ENCODE measurements around the gene PRMT5.
A peak's percentile ranks its signal among the peaks of the same experiment; 100 is the strongest.

The PRMT5 gene

GRCh38 chr14:22929104-22929960 is at the start of gene PRMT5:
Gene PRMT5, minus strand, starts transcription at chr14:22929376. Its CDS starts 15 bp downstream, at chr14:22929361.
- H3K36me3 ChIP-seq (ENCODE audit: insufficient read depth, low read length) = peaks cover 25% of the 10 kb centered on the region
- H3K9ac ChIP-seq (ENCODE audit: low read length) = peak within 1 kb of the TSS; percentile 97
- H3K4me3 ChIP-seq (ENCODE audit: low read depth in 1 of 2, low read length in 2 of 2) = peak within 1 kb of the TSS; percentile 85 to 98
- H3K4me1 ChIP-seq (ENCODE audit: insufficient read depth, low read length) = peaks cover 8% of the 10 kb centered on the region
- H3K27ac ChIP-seq (ENCODE audit: low read depth, low read length) = peak within 1 kb of the TSS; percentile 82
- H3K9me3 ChIP-seq (ENCODE audit: low read length) = no peaks in the 10 kb centered on the region
- no peaks in the 10 kb centered on the region for H3K27me3 ChIP-seq (ENCODE audit: control insufficient read depth in 1 of 2, insufficient read depth in 2 of 2, low read length in 2 of 2)

GRCh38 chr14:22978487-22978837 is 49.3 kb upstream of the PRMT5 start:
- Histone ChIP-seq H3K27ac (ENCODE audit: low read depth, low read length) (peak overlapping the region; percentile 27), H3K27me3 (ENCODE audit: control insufficient read depth in 1 of 2, insufficient read depth in 2 of 2, low read length in 2 of 2) (peaks cover 0 to 8% of the 10 kb centered on the region in 2 donors), H3K4me3 (ENCODE audit: low read depth in 1 of 2, low read length in 2 of 2) (no peak overlapping the region), H3K9ac (ENCODE audit: low read length) (no peak overlapping the region), H3K4me1 (ENCODE audit: insufficient read depth, low read length) (peaks cover 28% of the 10 kb centered on the region), H3K9me3 (ENCODE audit: low read length) (no peaks in the 10 kb centered on the region), H3K36me3 (ENCODE audit: insufficient read depth, low read length) (no peaks in the 10 kb centered on the region)

DNA sequence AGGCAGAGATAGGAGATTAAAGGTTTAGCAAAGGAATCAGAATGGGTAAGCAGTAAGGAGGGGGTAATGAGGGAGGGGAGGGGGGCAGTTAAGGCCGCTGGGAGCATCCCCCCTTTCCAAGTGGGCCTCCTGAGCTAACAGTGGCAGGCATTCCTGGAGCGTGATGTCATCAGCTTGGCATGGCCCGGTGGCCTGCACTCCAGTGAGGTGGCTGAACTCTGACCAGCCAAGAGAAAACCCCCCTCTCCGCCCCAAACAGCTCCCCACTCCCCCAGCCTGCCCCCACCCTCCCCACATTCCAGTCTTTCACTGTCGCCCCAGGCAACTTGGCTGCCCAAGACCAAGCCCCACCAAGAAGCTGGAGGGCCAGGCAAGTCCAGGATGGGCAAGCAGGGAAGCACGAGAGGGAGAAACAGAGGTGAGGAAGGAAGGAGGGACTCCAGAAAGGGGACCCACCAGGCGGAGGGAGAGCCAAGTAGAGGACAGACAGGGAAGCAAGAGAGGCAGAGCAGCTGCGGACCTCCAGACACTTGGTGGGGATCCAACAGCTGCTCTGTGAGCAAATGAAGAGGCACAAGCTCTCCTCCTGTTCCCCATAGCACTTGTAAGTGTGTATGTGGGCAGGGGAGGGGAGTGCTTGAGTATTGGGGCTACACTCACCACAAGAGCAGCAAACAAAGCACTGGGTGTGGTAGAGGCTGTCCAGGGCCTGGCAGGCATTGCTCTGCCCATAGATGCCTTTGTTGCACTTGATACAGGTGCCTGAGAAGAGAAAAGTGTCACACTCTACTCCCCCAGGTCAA is 48.7 kb upstream of the PRMT5 start:
- H3K4me3 ChIP-seq (ENCODE audit: low read depth in 1 of 2, low read length in 2 of 2) = no peak overlapping the region
- peak overlapping the region; percentile 56 for H3K27ac ChIP-seq (ENCODE audit: low read depth, low read length)
- H3K9me3 ChIP-seq (ENCODE audit: low read length) = no peaks in the 10 kb centered on the region
- no peak overlapping the region for H3K9ac ChIP-seq (ENCODE audit: low read length)
- H3K4me1 ChIP-seq (ENCODE audit: insufficient read depth, low read length) = peaks cover 28% of the 10 kb centered on the region
- peaks cover 0 to 8% of the 10 kb centered on the region in 2 donors for H3K27me3 ChIP-seq (ENCODE audit: control insufficient read depth in 1 of 2, insufficient read depth in 2 of 2, low read length in 2 of 2)
- no peaks in the 10 kb centered on the region for H3K36me3 ChIP-seq (ENCODE audit: insufficient read depth, low read length)

DNA sequence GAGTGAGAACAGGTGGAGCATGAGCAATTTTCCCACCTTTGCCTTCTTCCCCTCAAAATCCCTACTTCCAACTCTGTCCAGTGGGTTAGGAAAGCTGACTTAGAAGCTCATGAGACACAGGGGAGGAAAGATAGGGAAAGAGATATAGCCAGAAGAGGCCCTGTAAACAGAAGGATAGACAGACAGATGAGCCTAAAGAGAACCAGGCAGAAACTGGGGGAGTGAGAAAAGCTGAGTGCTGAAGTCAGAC is 48.2 kb upstream of the PRMT5 start:
- H3K9ac ChIP-seq (ENCODE audit: low read length) = no peak overlapping the region
- peak overlapping the region; percentile 56 for H3K27ac ChIP-seq (ENCODE audit: low read depth, low read length)

GRCh38 chr14:22976620-22977433 is 47.7 kb upstream of the PRMT5 start:
- Histone ChIP-seq H3K27ac (ENCODE audit: low read depth, low read length) (peak overlapping the region; percentile 56), H3K27me3 (ENCODE audit: control insufficient read depth in 1 of 2, insufficient read depth in 2 of 2, low read length in 2 of 2) (peaks cover 0 to 7% of the 10 kb centered on the region in 2 donors), H3K9ac (ENCODE audit: low read length) (no peak overlapping the region), H3K4me1 (ENCODE audit: insufficient read depth, low read length) (peaks cover 28% of the 10 kb centered on the region), H3K36me3 (ENCODE audit: insufficient read depth, low read length) (no peaks in the 10 kb centered on the region), H3K9me3 (ENCODE audit: low read length) (no peaks in the 10 kb centered on the region), H3K4me3 (ENCODE audit: low read depth in 1 of 2, low read length in 2 of 2) (no peak overlapping the region)

More for the DNA sequence above, 48.2 kb upstream of the PRMT5 start:
- Histone ChIP-seq H3K4me1 (ENCODE audit: insufficient read depth, low read length) (peaks cover 28% of the 10 kb centered on the region), H3K4me3 (ENCODE audit: low read depth in 1 of 2, low read length in 2 of 2) (no peak overlapping the region), H3K36me3 (ENCODE audit: insufficient read depth, low read length) (no peaks in the 10 kb centered on the region), H3K27me3 (ENCODE audit: control insufficient read depth in 1 of 2, insufficient read depth in 2 of 2, low read length in 2 of 2) (peaks cover 0 to 8% of the 10 kb centered on the region in 2 donors), H3K9me3 (ENCODE audit: low read length) (no peaks in the 10 kb centered on the region)

- no peak overlapping the region for H3K27ac ChIP-seq (ENCODE audit: low read depth, low read length)
- no peak overlapping the region for H3K9ac ChIP-seq (ENCODE audit: low read length)
Measured at GRCh38 chr14:22974530-22975313, 45.5 kb upstream of the PRMT5 start.

DNA sequence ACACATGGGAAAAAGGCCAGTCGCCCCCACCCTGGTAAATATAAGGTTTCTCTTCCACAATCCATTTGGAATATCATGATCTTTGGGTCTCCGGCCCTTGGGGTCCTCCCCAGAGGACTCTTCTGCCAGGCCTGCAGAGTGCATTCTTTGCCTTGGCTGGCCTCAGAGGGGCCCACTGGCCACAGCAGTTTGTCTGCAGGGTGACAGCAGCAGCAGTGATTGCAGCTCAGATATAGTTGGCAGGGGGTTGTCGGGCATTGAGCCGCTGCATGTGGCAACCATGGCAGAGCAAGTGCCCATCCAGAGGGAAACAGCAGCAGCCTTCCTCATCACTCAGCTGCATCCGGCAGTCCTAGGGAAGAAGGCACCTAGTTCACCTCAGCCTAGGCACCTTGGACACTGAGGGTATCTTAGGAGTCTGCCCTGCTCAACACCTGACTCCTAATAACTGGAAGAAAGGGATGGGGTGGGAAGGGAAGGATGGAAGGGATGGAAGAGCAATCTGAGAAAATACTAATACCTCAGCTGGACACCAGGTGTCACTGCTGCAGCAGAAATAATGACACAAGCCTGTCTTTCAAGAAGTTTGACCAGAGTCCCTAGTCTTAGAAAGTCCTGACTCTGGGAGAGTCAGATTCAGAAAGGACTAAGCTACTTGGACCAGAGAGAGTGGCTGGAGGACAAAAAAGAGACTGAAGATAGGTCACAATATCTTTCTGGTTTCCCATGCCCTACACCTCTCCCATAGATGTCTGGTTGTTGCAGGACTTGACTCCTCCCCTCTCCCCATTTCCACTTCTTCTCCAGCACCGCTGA is 44.2 kb upstream of the PRMT5 start:
- H3K36me3 ChIP-seq (ENCODE audit: insufficient read depth, low read length) = no peaks in the 10 kb centered on the region
- H3K27ac ChIP-seq (ENCODE audit: low read depth, low read length) = no peak overlapping the region

More at GRCh38 chr14:22974530-22975313, 45.5 kb upstream of the PRMT5 start:
- Histone ChIP-seq H3K4me1 (ENCODE audit: insufficient read depth, low read length) (peaks cover 21% of the 10 kb centered on the region), H3K36me3 (ENCODE audit: insufficient read depth, low read length) (no peaks in the 10 kb centered on the region), H3K9me3 (ENCODE audit: low read length) (no peaks in the 10 kb centered on the region), H3K27me3 (ENCODE audit: control insufficient read depth in 1 of 2, insufficient read depth in 2 of 2, low read length in 2 of 2) (no peaks in the 10 kb centered on the region), H3K4me3 (ENCODE audit: low read depth in 1 of 2, low read length in 2 of 2) (no peak overlapping the region)

DNA sequence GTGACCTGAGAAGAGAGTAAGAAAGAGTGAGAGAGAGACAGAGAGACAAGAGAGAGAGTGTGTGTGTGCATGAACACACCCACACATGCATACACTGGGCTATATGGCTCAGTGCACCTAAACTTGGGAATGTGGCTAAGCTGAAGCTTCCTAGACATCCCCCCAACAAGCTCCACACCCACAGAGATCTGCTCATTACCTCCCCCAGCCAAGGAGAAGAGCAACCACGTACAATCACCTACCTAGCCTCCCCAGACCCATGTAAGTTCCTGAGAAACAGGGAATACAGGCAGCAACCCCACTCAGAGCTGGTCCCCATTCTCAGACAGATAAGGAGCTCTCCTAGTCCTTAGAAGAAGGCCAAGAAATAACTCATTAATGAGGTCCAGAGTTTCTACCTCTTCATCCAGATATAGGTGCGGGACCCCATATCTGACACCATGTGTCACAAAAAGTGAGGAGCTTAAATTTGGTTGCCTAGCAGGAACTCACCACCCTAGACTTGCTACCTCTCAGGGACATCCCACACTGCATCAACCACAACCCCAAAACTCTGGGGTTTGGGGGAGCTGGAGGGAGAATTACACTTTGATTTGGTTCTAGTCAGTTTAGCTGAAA is 43.2 kb upstream of the PRMT5 start:
- H3K9ac ChIP-seq (ENCODE audit: low read length) = no peak overlapping the region
- no peak overlapping the region for H3K4me3 ChIP-seq (ENCODE audit: low read depth in 1 of 2, low read length in 2 of 2)
- H3K4me1 ChIP-seq (ENCODE audit: insufficient read depth, low read length) = peaks cover 9% of the 10 kb centered on the region
- H3K27ac ChIP-seq (ENCODE audit: low read depth, low read length) = no peak overlapping the region
- no peaks in the 10 kb centered on the region for H3K9me3 ChIP-seq (ENCODE audit: low read length)
- H3K27me3 ChIP-seq (ENCODE audit: control insufficient read depth in 1 of 2, insufficient read depth in 2 of 2, low read length in 2 of 2) = no peaks in the 10 kb centered on the region
- no peaks in the 10 kb centered on the region for H3K36me3 ChIP-seq (ENCODE audit: insufficient read depth, low read length)

More for the DNA sequence above, 44.2 kb upstream of the PRMT5 start:
- Histone ChIP-seq H3K4me3 (ENCODE audit: low read depth in 1 of 2, low read length in 2 of 2) (no peak overlapping the region), H3K9me3 (ENCODE audit: low read length) (no peaks in the 10 kb centered on the region), H3K27me3 (ENCODE audit: control insufficient read depth in 1 of 2, insufficient read depth in 2 of 2, low read length in 2 of 2) (no peaks in the 10 kb centered on the region), H3K9ac (ENCODE audit: low read length) (no peak overlapping the region), H3K4me1 (ENCODE audit: insufficient read depth, low read length) (peaks cover 19% of the 10 kb centered on the region)

- Histone ChIP-seq H3K27ac (ENCODE audit: low read depth, low read length) (no peak overlapping the region), H3K9ac (ENCODE audit: low read length) (no peak overlapping the region), H3K9me3 (ENCODE audit: low read length) (no peaks in the 10 kb centered on the region), H3K36me3 (ENCODE audit: insufficient read depth, low read length) (no peaks in the 10 kb centered on the region), H3K27me3 (ENCODE audit: control insufficient read depth in 1 of 2, insufficient read depth in 2 of 2, low read length in 2 of 2) (no peaks in the 10 kb centered on the region), H3K4me3 (ENCODE audit: low read depth in 1 of 2, low read length in 2 of 2) (no peak overlapping the region), H3K4me1 (ENCODE audit: insufficient read depth, low read length) (no peaks in the 10 kb centered on the region)
Measured at GRCh38 chr14:22971152-22971551, 42.0 kb upstream of the PRMT5 start.

GRCh38 chr14:22966783-22967269 is 37.6 kb upstream of the PRMT5 start:
- H3K27ac ChIP-seq (ENCODE audit: low read depth, low read length) = no peak overlapping the region
- H3K9ac ChIP-seq (ENCODE audit: low read length) = no peak overlapping the region
- H3K36me3 ChIP-seq (ENCODE audit: insufficient read depth, low read length) = no peaks in the 10 kb centered on the region
- H3K4me3 ChIP-seq (ENCODE audit: low read depth in 1 of 2, low read length in 2 of 2) = no peak overlapping the region
- H3K4me1 ChIP-seq (ENCODE audit: insufficient read depth, low read length) = no peaks in the 10 kb centered on the region
- no peaks in the 10 kb centered on the region for H3K9me3 ChIP-seq (ENCODE audit: low read length)
- no peaks in the 10 kb centered on the region for H3K27me3 ChIP-seq (ENCODE audit: control insufficient read depth in 1 of 2, insufficient read depth in 2 of 2, low read length in 2 of 2)

Data from muscle layer of colon (tissue), 2 donors.